ENCODE data around the gene HIVEP2.

The HIVEP2 gene

GRCh38 chr6:142887517-142887916 lies 57.5 kb downstream of the HIVEP2 start:
- no peak for DNase-seq

GRCh38 chr6:142886431-142887170 lies 58.4 kb downstream of the HIVEP2 start:
- peak; percentile 39 to 59 for DNase-seq

- DNase-seq: peak; percentile 75 to 96
These were observed 59.7 kb downstream of the HIVEP2 start for GRCh38 chr6:142885182-142885867.

- DNase-seq: no peak
These were observed 60.6 kb downstream of the HIVEP2 start for GRCh38 chr6:142884214-142885035.

- no peak for DNase-seq
These were observed 62.0 kb downstream of the HIVEP2 start for GRCh38 chr6:142883011-142883410.

- DNase-seq: no peak
These were observed 63.2 kb downstream of the HIVEP2 start for GRCh38 chr6:142881761-142882160.

- DNase-seq: no peak
These were observed 63.7 kb downstream of the HIVEP2 start for GRCh38 chr6:142881290-142881689.

GRCh38 chr6:142880201-142880600 lies 64.8 kb downstream of the HIVEP2 start:
- DNase-seq: no peak

GRCh38 chr6:142879527-142879926 lies 65.4 kb downstream of the HIVEP2 start:
- DNase-seq: no peak

- DNase-seq: no peak
These were observed 65.9 kb downstream of the HIVEP2 start for GRCh38 chr6:142879076-142879475.

- DNase-seq: no peak
These were observed 66.6 kb downstream of the HIVEP2 start for GRCh38 chr6:142878407-142878806.

- no peak for DNase-seq
These were observed 70.3 kb downstream of the HIVEP2 start for GRCh38 chr6:142874676-142875075.

GRCh38 chr6:142872376-142872775 lies 72.6 kb downstream of the HIVEP2 start:
- DNase-seq: peak; percentile 30 to 36

- peak; percentile 68 to 85 for DNase-seq
These were observed 73.1 kb downstream of the HIVEP2 start for GRCh38 chr6:142871910-142872331.

- peak; percentile 36 to 43 for DNase-seq
These were observed 74.1 kb downstream of the HIVEP2 start for GRCh38 chr6:142870787-142871415.

- DNase-seq: no peak
These were observed 76.1 kb downstream of the HIVEP2 start for GRCh38 chr6:142868917-142869316.

GRCh38 chr6:142867988-142868812 lies 76.8 kb downstream of the HIVEP2 start:
- peak; percentile 45 to 58 for DNase-seq

- DNase-seq: no peak
These were observed 77.6 kb downstream of the HIVEP2 start for GRCh38 chr6:142867355-142867801.

- no peak for DNase-seq
These were observed 81.0 kb downstream of the HIVEP2 start for GRCh38 chr6:142863981-142864380.

GRCh38 chr6:142861711-142862110 lies 83.3 kb downstream of the HIVEP2 start:
- DNase-seq: no peak

- no peak for DNase-seq
These were observed 84.5 kb downstream of the HIVEP2 start for GRCh38 chr6:142860498-142860897.

Measured in inflammatory macrophage treated with lipopolysaccharide for 1 hour (primary cell).